ENCODE data around the gene EIF3A. TPM values are rescaled to one million over a fixed set of nuclear protein-coding genes. Genes with fewer than 3 reads are reported as not detected.

The EIF3A gene
- polyA plus RNA-seq, 1 donor from 2014 or later = 38.6 TPM

DNA sequence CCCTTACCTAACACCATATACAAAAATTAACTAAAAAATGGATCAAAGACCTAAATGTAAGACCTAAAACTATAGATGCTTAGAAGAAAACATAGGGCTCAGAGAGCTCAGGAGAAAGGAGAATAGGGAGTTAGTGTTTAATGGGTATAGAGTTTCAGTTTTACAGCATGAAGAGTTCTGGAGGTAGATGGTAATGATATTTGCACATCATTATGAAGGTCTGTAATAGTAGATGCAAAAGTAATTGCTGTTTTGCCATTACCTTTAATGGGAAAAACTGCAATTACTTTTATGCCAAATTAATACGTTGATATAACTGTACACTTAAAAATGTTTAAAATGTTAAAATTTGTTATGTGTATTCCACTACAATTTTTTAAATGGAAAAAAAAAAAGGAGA is 90.3 kb downstream of the EIF3A start:
- no peak for TF ChIP-seq MXI1 (conservative IDR thresholded peaks at IDR 0.05; ENCODE audit: poor library complexity, severe bottlenecking)
- TF ChIP-seq SMC3 (conservative IDR thresholded peaks at IDR 0.05; ENCODE audit: poor library complexity) = no peak
- no peak for TF ChIP-seq POLR2AphosphoS5 (IDR thresholded peaks at IDR 0.05)
- TF ChIP-seq EZH2 (IDR thresholded peaks at IDR 0.05; ENCODE audit: borderline replicate concordance, insufficient read depth, low read length, poor library complexity, severe bottlenecking) = no peak
- TF ChIP-seq RAD21 (conservative IDR thresholded peaks at IDR 0.05) = no peak
- TF ChIP-seq TAF1 (IDR thresholded peaks at IDR 0.05; ENCODE audit: low read depth) = no peak
- TF ChIP-seq, protein P1, sequence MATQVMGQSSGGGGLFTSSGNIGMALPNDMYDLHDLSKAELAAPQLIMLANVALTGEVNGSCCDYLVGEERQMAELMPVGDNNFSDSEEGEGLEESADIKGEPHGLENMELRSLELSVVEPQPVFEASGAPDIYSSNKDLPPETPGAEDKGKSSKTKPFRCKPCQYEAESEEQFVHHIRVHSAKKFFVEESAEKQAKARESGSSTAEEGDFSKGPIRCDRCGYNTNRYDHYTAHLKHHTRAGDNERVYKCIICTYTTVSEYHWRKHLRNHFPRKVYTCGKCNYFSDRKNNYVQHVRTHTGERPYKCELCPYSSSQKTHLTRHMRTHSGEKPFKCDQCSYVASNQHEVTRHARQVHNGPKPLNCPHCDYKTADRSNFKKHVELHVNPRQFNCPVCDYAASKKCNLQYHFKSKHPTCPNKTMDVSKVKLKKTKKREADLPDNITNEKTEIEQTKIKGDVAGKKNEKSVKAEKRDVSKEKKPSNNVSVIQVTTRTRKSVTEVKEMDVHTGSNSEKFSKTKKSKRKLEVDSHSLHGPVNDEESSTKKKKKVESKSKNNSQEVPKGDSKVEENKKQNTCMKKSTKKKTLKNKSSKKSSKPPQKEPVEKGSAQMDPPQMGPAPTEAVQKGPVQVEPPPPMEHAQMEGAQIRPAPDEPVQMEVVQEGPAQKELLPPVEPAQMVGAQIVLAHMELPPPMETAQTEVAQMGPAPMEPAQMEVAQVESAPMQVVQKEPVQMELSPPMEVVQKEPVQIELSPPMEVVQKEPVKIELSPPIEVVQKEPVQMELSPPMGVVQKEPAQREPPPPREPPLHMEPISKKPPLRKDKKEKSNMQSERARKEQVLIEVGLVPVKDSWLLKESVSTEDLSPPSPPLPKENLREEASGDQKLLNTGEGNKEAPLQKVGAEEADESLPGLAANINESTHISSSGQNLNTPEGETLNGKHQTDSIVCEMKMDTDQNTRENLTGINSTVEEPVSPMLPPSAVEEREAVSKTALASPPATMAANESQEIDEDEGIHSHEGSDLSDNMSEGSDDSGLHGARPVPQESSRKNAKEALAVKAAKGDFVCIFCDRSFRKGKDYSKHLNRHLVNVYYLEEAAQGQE (IDR thresholded peaks at IDR 0.05; ENCODE audit: borderline replicate concordance) = no peak
- TF ChIP-seq, protein P2, sequence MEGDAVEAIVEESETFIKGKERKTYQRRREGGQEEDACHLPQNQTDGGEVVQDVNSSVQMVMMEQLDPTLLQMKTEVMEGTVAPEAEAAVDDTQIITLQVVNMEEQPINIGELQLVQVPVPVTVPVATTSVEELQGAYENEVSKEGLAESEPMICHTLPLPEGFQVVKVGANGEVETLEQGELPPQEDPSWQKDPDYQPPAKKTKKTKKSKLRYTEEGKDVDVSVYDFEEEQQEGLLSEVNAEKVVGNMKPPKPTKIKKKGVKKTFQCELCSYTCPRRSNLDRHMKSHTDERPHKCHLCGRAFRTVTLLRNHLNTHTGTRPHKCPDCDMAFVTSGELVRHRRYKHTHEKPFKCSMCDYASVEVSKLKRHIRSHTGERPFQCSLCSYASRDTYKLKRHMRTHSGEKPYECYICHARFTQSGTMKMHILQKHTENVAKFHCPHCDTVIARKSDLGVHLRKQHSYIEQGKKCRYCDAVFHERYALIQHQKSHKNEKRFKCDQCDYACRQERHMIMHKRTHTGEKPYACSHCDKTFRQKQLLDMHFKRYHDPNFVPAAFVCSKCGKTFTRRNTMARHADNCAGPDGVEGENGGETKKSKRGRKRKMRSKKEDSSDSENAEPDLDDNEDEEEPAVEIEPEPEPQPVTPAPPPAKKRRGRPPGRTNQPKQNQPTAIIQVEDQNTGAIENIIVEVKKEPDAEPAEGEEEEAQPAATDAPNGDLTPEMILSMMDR (IDR thresholded peaks at IDR 0.05; ENCODE audit: poor library complexity, severe bottlenecking) = no peak
- TF ChIP-seq EP300 (conservative IDR thresholded peaks at IDR 0.05; ENCODE audit: poor library complexity, severe bottlenecking) = no peak
- Histone ChIP-seq H3K27me3 (ENCODE audit: insufficient read depth, low read depth, low read length) (no peaks in the 10 kb centered on the region), H3K9me3 (ENCODE audit: low read length) (no peaks in the 10 kb centered on the region), H3F3A (ENCODE audit: insufficient read depth, low read length, poor library complexity, severe bottlenecking) (no peaks in the 10 kb centered on the region), H3K4me3 (ENCODE audit: low read length) (no peak overlapping the region), H4K20me1 (ENCODE audit: insufficient read depth) (no peaks in the 10 kb centered on the region), H2AFZ (ENCODE audit: low read depth, low read length) (no peak overlapping the region), H3K79me2 (replicated peaks; ENCODE audit: insufficient read depth, low read length) (no peaks in the 10 kb centered on the region), H3K9me2 (ENCODE audit: insufficient read depth, low read length) (no peaks in the 10 kb centered on the region), H3K27ac (ENCODE audit: low read length) (no peak overlapping the region), H3K4me2 (ENCODE audit: low read length) (no peak overlapping the region), H3K36me3 (ENCODE audit: insufficient read depth, low read length) (no peaks in the 10 kb centered on the region), H3K9ac (ENCODE audit: low read length) (no peak overlapping the region)

DNA sequence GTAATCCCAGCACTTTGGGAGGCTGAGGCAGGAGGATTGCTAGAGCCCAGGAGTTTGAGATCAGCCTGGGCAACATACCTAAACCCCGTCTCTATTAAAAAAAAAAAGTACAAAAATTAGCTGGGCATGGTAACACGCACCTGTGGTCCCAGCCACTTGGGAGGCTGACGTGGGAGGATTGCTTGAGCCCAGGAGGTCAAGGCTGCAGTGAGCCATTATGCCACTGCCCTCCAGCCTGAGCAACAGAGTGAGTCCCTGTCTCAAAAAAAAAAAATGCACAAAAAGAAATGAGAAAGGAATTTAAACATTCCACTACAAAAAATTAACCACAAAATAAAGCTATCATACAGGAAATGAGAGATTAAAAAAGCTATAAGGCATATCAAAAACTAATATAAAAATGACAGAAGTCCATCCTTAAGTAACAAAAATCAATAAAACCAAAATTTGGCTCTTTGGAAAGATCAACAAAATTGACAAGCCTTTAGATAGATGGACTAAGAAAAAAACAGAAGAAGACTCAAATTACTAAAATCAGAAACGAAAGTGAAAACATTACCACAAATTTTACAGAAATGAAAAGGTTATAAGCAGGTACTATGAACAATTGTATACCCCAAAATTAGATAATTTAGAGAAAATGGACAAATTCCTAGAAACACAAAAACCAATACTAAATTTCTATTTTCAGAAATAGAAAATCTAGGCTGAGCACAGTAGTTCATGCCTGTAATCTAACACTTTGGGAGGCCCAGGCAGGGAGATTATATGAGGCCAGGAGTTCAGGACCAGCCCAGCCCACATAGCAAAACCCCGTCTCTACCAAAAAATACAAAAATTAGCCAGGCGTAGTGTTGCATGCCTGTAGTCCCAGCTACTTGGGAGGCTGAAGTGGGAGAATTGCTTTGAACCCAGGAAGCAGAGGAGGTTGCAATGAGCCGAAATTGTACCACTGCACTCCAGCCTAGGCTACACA is 93.5 kb downstream of the EIF3A start:
- H3K27me3 ChIP-seq (ENCODE audit: insufficient read depth, low read depth, low read length) = no peaks in the 10 kb centered on the region
- no peak overlapping the region for H3K27ac ChIP-seq (ENCODE audit: low read length)
- no peaks in the 10 kb centered on the region for H4K20me1 ChIP-seq (ENCODE audit: insufficient read depth)
- no peak overlapping the region for H3K9ac ChIP-seq (ENCODE audit: low read length)
- H3K4me2 ChIP-seq (ENCODE audit: low read length) = no peak overlapping the region
- H3K9me2 ChIP-seq (ENCODE audit: insufficient read depth, low read length) = no peaks in the 10 kb centered on the region
- H3F3A ChIP-seq (ENCODE audit: insufficient read depth, low read length, poor library complexity, severe bottlenecking) = no peaks in the 10 kb centered on the region
- TF ChIP-seq MXI1 (conservative IDR thresholded peaks at IDR 0.05; ENCODE audit: poor library complexity, severe bottlenecking) (no peak), EZH2 (IDR thresholded peaks at IDR 0.05; ENCODE audit: borderline replicate concordance, insufficient read depth, low read length, poor library complexity, severe bottlenecking) (no peak), POLR2AphosphoS5 (IDR thresholded peaks at IDR 0.05) (no peak), TAF1 (IDR thresholded peaks at IDR 0.05; ENCODE audit: low read depth) (no peak)
- TF ChIP-seq, protein P2 (IDR thresholded peaks at IDR 0.05; ENCODE audit: poor library complexity, severe bottlenecking) = no peak
- TF ChIP-seq, protein P1 (IDR thresholded peaks at IDR 0.05; ENCODE audit: borderline replicate concordance) = no peak
- no peak overlapping the region for H3K4me3 ChIP-seq (ENCODE audit: low read length)
- no peak overlapping the region for H2AFZ ChIP-seq (ENCODE audit: low read depth, low read length)
- H3K79me2 ChIP-seq (replicated peaks; ENCODE audit: insufficient read depth, low read length) = no peaks in the 10 kb centered on the region
- H3K36me3 ChIP-seq (ENCODE audit: insufficient read depth, low read length) = no peaks in the 10 kb centered on the region
- H3K9me3 ChIP-seq (ENCODE audit: low read length) = no peaks in the 10 kb centered on the region
